Peyer's patch (tissue), 4 donors: ENCODE measurements around the gene HAPLN3.

Experiments used
- POLR2A ChIP-seq, 2 donors: fragments of 450-650 bp; IDR thresholded peaks; one replicate each; pipeline ENCODE4 v1.5.1; 2017; ENCODE audit warnings: antibody characterized with exemption in 2 of 2, mild to moderate bottlenecking in 2 of 2, moderate library complexity in 2 of 2
- TF ChIP-seq, protein P1 (sequence below), 6 experiments: fragments of 450-650 bp in 4 of 6; fragments of 200-600 bp in 2 of 6; sonication (generic) in 1 of 6; IDR thresholded peaks; one replicate each; pipeline ENCODE4 v1.5.1; 2017 to 2019; ENCODE audit warnings: antibody characterized with exemption in 6 of 6, mild to moderate bottlenecking in 3 of 6, moderate library complexity in 1 of 6

DNA sequence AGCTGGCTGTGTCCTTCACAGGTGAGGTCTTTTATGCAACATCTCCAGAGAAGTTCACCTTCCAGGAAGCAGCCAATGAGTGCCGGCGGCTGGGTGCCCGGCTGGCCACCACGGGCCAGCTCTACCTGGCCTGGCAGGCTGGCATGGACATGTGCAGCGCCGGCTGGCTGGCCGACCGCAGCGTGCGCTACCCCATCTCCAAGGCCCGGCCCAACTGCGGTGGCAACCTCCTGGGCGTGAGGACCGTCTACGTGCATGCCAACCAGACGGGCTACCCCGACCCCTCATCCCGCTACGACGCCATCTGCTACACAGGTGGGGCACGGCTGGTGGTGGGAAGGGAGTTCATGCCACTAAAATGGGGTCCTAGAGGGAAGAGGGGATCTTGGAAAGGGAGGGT, 52.0 kb downstream of the HAPLN3 start:
- TF ChIP-seq POLR2A (IDR thresholded peaks at IDR 0.05): no peak
- TF ChIP-seq, protein P1, sequence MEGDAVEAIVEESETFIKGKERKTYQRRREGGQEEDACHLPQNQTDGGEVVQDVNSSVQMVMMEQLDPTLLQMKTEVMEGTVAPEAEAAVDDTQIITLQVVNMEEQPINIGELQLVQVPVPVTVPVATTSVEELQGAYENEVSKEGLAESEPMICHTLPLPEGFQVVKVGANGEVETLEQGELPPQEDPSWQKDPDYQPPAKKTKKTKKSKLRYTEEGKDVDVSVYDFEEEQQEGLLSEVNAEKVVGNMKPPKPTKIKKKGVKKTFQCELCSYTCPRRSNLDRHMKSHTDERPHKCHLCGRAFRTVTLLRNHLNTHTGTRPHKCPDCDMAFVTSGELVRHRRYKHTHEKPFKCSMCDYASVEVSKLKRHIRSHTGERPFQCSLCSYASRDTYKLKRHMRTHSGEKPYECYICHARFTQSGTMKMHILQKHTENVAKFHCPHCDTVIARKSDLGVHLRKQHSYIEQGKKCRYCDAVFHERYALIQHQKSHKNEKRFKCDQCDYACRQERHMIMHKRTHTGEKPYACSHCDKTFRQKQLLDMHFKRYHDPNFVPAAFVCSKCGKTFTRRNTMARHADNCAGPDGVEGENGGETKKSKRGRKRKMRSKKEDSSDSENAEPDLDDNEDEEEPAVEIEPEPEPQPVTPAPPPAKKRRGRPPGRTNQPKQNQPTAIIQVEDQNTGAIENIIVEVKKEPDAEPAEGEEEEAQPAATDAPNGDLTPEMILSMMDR (IDR thresholded peaks at IDR 0.05): no peak
